HEK293 (cell line): ENCODE data around the gene MAP3K4.

Experiments
- CTCF ChIA-PET: fragments of 350-600 bp; formaldehyde crosslinking; extraction: SDS; loops from one replicate; lab custom pipeline; 2021; ENCODE audit warnings: antibody characterized with exemption; lab: Yijun Ruan, JAX
- POLR2A ChIA-PET: fragments of 300-600 bp; formaldehyde crosslinking; extraction: SDS; loops from one replicate; lab custom pipeline; 2020; ENCODE audit warnings: antibody characterized with exemption, inconsistent platforms; lab: Yijun Ruan, JAX
- H3K27ac ChIP-seq: fragments of 200-500 bp; sonication (Bioruptor generic); 2 replicates; pipeline ENCODE4 v1.5.1; 2014; ENCODE audit warnings: low read depth, low read length, control low read depth, inconsistent platforms; ENCODE audit errors: extremely low read depth
- H3K36me3 ChIP-seq, 2 experiments: fragments of 200-500 bp in 1 of 2; sonication (Bioruptor generic) in 1 of 2; 1 replicate in 1 of 2; 2 replicates in 1 of 2; pipeline ENCODE4 v1.5.1; 2014 to 2017; ENCODE audit warnings: inconsistent platforms in 2 of 2, low read length in 2 of 2; ENCODE audit not compliant: control insufficient read depth in 2 of 2, insufficient read depth in 1 of 2
- H3K4me1 ChIP-seq: fragments of 200-500 bp; sonication (Bioruptor generic); 2 replicates; pipeline ENCODE4 v1.5.1; 2014; ENCODE audit warnings: mild to moderate bottlenecking, low read length, inconsistent platforms; ENCODE audit not compliant: control insufficient read depth, insufficient read depth
- H3K4me3 ChIP-seq: 2 replicates; pipeline ENCODE4 v1.5.1; 2011; ENCODE audit warnings: low read depth, mild to moderate bottlenecking, control low read depth, low read length, moderate library complexity
- H3K9me3 ChIP-seq: fragments of 200-500 bp; sonication (Bioruptor generic); 2 replicates; pipeline ENCODE4 v1.5.1; 2014; ENCODE audit warnings: low read depth, low read length, inconsistent platforms; ENCODE audit not compliant: control insufficient read depth, insufficient read depth
- FEZF1 ChIP-seq: fragments of 450-650 bp; formaldehyde crosslinking; IDR thresholded peaks from 2 replicates; pipeline ENCODE4 v1.5.1; 2016; ENCODE audit warnings: missing biosample characterization, missing genetic modification characterization
- KLF7 ChIP-seq: fragments of 450-650 bp; formaldehyde crosslinking; IDR thresholded peaks from 2 replicates; pipeline ENCODE4 v1.5.1; 2016; ENCODE audit warnings: missing biosample characterization, missing genetic modification characterization, borderline replicate concordance
- PRDM1 ChIP-seq: fragments of 450-650 bp; formaldehyde crosslinking; IDR thresholded peaks from 2 replicates; pipeline ENCODE4; 2016; ENCODE audit warnings: missing biosample characterization, missing genetic modification characterization
- WT1 ChIP-seq: fragments of 450-650 bp; formaldehyde crosslinking; IDR thresholded peaks from 2 replicates; pipeline ENCODE4 v1.5.1; 2016; ENCODE audit warnings: missing biosample characterization, missing genetic modification characterization
- ZBTB1 ChIP-seq: fragments of 450-650 bp; formaldehyde crosslinking; IDR thresholded peaks from 2 replicates; pipeline ENCODE4 v1.5.1; 2016; ENCODE audit warnings: missing biosample characterization, missing genetic modification characterization
- ZBTB17 ChIP-seq: fragments of 450-650 bp; formaldehyde crosslinking; IDR thresholded peaks from 2 replicates; pipeline ENCODE4 v1.5.1; 2016; ENCODE audit warnings: missing biosample characterization, missing genetic modification characterization
- ZFP41 ChIP-seq: fragments of 450-650 bp; formaldehyde crosslinking; IDR thresholded peaks from 2 replicates; pipeline ENCODE4 v1.5.1; 2016; ENCODE audit warnings: missing biosample characterization, missing genetic modification characterization, borderline replicate concordance
- ZNF138 ChIP-seq: fragments of 450-650 bp; formaldehyde crosslinking; IDR thresholded peaks from 2 replicates; pipeline ENCODE4 v1.5.1; 2016; ENCODE audit warnings: missing biosample characterization, missing genetic modification characterization, borderline replicate concordance
- ZNF140 ChIP-seq: fragments of 450-650 bp; formaldehyde crosslinking; IDR thresholded peaks from 2 replicates; pipeline ENCODE4 v1.5.1; 2016; ENCODE audit warnings: missing biosample characterization, missing genetic modification characterization
- ZNF175 ChIP-seq: fragments of 450-650 bp; formaldehyde crosslinking; IDR thresholded peaks from 2 replicates; pipeline ENCODE4 v1.5.1; 2016; ENCODE audit warnings: missing biosample characterization, missing genetic modification characterization
- ZNF214 ChIP-seq: fragments of 450-650 bp; formaldehyde crosslinking; IDR thresholded peaks from 2 replicates; pipeline ENCODE4 v1.5.1; 2017; ENCODE audit warnings: missing biosample characterization, mild to moderate bottlenecking, missing genetic modification characterization, borderline replicate concordance
- ZNF221 ChIP-seq: fragments of 450-650 bp; formaldehyde crosslinking; IDR thresholded peaks from 2 replicates; pipeline ENCODE4 v1.5.1; 2017; ENCODE audit warnings: missing biosample characterization, missing genetic modification characterization, borderline replicate concordance
- ZNF670 ChIP-seq: fragments of 450-650 bp; formaldehyde crosslinking; IDR thresholded peaks from 2 replicates; pipeline ENCODE4 v1.5.1; 2016; ENCODE audit warnings: missing biosample characterization, missing genetic modification characterization, low read depth
- ZNF701 ChIP-seq: fragments of 450-650 bp; formaldehyde crosslinking; IDR thresholded peaks from 2 replicates; pipeline ENCODE4 v1.5.1; 2016; ENCODE audit warnings: missing biosample characterization, missing genetic modification characterization
- ZXDB ChIP-seq: fragments of 450-650 bp; formaldehyde crosslinking; IDR thresholded peaks from 2 replicates; pipeline ENCODE4 v1.5.1; 2016; ENCODE audit warnings: missing biosample characterization, missing genetic modification characterization
- TF ChIP-seq, protein P1 (sequence below): fragments of 450-650 bp; formaldehyde crosslinking; IDR thresholded peaks from 2 replicates; pipeline ENCODE4 v1.5.1; 2016; ENCODE audit warnings: missing biosample characterization, missing genetic modification characterization
- TF ChIP-seq, protein P2 (sequence below): fragments of 450-650 bp; formaldehyde crosslinking; conservative IDR thresholded peaks from 2 replicates; pipeline ENCODE4 v1.5.1; 2016; ENCODE audit warnings: low read depth, missing biosample characterization, missing genetic modification characterization
- TF ChIP-seq, protein P3 (sequence below): fragments of 450-650 bp; formaldehyde crosslinking; IDR thresholded peaks from 2 replicates; pipeline ENCODE4 v1.5.1; 2016; ENCODE audit warnings: missing biosample characterization, missing genetic modification characterization, low read depth
- TF ChIP-seq, protein P4 (sequence below): fragments of 450-650 bp; formaldehyde crosslinking; IDR thresholded peaks from 2 replicates; pipeline ENCODE4 v1.5.1; 2016; ENCODE audit warnings: missing biosample characterization, missing genetic modification characterization

MAP3K4 gene

DNA sequence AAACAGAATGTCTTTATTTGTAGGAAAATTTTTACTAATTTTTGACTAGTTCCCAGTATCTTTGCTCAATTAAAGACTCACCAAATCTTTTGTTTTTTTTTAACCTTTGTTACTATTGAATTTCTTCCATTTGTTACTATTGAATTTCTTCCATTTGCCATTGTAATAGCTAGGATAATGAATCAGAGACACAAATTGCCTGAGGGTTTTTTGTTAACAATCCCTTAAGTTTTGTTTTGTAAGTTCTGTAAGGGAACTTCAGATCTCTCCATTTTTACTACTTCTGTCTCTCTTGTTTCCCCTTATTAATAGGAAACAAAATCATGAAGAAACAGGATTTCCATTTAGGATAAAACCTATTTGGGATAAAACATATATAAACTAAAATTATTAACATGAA is 104.3 kb downstream of the MAP3K4 start (continued):
- TF ChIP-seq, protein P1, sequence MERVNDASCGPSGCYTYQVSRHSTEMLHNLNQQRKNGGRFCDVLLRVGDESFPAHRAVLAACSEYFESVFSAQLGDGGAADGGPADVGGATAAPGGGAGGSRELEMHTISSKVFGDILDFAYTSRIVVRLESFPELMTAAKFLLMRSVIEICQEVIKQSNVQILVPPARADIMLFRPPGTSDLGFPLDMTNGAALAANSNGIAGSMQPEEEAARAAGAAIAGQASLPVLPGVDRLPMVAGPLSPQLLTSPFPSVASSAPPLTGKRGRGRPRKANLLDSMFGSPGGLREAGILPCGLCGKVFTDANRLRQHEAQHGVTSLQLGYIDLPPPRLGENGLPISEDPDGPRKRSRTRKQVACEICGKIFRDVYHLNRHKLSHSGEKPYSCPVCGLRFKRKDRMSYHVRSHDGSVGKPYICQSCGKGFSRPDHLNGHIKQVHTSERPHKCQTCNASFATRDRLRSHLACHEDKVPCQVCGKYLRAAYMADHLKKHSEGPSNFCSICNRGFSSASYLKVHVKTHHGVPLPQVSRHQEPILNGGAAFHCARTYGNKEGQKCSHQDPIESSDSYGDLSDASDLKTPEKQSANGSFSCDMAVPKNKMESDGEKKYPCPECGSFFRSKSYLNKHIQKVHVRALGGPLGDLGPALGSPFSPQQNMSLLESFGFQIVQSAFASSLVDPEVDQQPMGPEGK = no peak
- TF ChIP-seq ZBTB17 (tag by site-specific recombination) (no peak), ZNF138 (tag by site-specific recombination) (no peak), ZNF221 (no peak), FEZF1 (tag by site-specific recombination) (no peak)

DNA sequence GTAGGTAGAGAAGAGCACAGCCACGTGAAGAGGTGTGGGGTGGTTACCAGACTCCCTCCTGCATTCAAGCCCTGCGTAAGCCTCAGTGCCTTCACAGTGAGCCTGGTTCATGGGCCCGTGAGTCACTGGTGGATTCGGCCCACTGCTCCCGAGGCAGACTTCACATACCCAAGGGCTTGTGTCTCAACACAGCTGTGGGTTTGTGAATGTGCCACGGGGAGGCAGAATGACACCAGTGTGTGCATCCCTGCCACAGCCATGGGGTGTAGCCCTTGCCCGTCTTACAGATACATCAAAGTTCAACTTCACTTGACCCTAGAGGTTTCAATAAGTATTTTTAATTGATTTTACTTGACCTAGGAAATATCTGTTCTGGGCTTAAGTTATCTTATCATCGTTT is 108.5 kb downstream of the MAP3K4 start:
- POLR2A ChIA-PET = no interaction called here
- TF ChIP-seq, protein P2, sequence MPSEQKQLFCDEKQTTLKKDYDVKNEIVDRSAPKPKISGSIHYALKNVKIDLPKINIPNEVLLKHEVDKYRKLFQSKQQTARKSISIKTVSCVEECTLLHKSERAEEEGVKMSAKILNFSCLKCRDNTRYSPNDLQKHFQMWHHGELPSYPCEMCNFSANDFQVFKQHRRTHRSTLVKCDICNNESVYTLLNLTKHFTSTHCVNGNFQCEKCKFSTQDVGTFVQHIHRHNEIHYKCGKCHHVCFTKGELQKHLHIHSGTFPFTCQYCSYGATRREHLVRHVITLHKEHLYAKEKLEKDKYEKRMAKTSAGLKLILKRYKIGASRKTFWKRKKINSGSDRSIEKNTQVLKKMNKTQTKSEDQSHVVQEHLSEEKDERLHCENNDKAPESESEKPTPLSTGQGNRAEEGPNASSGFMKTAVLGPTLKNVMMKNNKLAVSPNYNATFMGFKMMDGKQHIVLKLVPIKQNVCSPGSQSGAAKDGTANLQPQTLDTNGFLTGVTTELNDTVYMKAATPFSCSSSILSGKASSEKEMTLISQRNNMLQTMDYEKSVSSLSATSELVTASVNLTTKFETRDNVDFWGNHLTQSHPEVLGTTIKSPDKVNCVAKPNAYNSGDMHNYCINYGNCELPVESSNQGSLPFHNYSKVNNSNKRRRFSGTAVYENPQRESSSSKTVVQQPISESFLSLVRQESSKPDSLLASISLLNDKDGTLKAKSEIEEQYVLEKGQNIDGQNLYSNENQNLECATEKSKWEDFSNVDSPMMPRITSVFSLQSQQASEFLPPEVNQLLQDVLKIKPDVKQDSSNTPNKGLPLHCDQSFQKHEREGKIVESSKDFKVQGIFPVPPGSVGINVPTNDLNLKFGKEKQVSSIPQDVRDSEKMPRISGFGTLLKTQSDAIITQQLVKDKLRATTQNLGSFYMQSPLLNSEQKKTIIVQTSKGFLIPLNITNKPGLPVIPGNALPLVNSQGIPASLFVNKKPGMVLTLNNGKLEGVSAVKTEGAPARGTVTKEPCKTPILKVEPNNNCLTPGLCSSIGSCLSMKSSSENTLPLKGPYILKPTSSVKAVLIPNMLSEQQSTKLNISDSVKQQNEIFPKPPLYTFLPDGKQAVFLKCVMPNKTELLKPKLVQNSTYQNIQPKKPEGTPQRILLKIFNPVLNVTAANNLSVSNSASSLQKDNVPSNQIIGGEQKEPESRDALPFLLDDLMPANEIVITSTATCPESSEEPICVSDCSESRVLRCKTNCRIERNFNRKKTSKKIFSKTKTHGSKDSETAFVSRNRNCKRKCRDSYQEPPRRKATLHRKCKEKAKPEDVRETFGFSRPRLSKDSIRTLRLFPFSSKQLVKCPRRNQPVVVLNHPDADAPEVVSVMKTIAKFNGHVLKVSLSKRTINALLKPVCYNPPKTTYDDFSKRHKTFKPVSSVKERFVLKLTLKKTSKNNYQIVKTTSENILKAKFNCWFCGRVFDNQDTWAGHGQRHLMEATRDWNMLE = no peak
- TF ChIP-seq ZNF214 (tag by site-specific recombination) (no peak), ZFP41 (tag by site-specific recombination) (no peak), FEZF1 (tag by site-specific recombination) (no peak), ZNF175 (no peak), WT1 (no peak), ZNF140 (no peak), ZXDB (no peak), ZNF701 (tag by site-specific recombination) (no peak), PRDM1 (tag by site-specific recombination) (no peak)
- TF ChIP-seq, protein P3, sequence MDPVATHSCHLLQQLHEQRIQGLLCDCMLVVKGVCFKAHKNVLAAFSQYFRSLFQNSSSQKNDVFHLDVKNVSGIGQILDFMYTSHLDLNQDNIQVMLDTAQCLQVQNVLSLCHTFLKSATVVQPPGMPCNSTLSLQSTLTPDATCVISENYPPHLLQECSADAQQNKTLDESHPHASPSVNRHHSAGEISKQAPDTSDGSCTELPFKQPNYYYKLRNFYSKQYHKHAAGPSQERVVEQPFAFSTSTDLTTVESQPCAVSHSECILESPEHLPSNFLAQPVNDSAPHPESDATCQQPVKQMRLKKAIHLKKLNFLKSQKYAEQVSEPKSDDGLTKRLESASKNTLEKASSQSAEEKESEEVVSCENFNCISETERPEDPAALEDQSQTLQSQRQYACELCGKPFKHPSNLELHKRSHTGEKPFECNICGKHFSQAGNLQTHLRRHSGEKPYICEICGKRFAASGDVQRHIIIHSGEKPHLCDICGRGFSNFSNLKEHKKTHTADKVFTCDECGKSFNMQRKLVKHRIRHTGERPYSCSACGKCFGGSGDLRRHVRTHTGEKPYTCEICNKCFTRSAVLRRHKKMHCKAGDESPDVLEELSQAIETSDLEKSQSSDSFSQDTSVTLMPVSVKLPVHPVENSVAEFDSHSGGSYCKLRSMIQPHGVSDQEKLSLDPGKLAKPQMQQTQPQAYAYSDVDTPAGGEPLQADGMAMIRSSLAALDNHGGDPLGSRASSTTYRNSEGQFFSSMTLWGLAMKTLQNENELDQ (tag by site-specific recombination) = no peak
- TF ChIP-seq, all 188 proteins: peak for 0
- peaks cover 18 to 61% of the 10 kb centered on the region in 2 experiments for H3K36me3 ChIP-seq
- H3K4me1 ChIP-seq = no peaks in the 10 kb centered on the region
- H3K9me3 ChIP-seq = no peaks in the 10 kb centered on the region
- no peak overlapping the region for H3K4me3 ChIP-seq
- H3K27ac ChIP-seq = no peak overlapping the region
- CTCF ChIA-PET = interaction anchor here (0.8 to 3.7 kb wide), 4 partner anchors 170 to 274 kb away, joined by 3 to 31 read pairs (median 18); no protein-coding TSS in a partner anchor

DNA sequence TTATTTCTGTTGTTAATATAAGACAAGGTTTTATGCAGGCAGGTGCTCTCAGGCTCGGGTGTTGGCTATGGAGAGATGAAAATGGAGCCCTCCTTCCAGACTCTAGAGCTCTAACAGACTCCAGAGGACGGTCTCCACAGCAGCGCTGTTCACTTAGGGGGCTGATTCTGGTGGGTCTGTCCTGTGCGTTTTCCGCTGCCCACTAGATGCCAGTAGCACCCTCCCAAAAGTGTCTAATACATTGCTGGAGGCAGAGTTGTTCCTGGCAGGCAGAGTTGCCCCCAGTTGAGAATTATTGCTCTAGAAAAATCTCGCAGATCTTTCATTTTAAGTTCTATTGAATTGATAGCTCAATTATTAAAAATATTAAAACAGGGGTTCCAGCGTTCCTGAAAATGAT is 109.9 kb downstream of the MAP3K4 start:
- TF ChIP-seq, protein P4, sequence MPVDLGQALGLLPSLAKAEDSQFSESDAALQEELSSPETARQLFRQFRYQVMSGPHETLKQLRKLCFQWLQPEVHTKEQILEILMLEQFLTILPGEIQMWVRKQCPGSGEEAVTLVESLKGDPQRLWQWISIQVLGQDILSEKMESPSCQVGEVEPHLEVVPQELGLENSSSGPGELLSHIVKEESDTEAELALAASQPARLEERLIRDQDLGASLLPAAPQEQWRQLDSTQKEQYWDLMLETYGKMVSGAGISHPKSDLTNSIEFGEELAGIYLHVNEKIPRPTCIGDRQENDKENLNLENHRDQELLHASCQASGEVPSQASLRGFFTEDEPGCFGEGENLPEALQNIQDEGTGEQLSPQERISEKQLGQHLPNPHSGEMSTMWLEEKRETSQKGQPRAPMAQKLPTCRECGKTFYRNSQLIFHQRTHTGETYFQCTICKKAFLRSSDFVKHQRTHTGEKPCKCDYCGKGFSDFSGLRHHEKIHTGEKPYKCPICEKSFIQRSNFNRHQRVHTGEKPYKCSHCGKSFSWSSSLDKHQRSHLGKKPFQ = no peak
- no peak for TF ChIP-seq ZNF670 (tag by site-specific recombination)
- TF ChIP-seq KLF7 (tag by site-specific recombination) = no peak
- no peak for TF ChIP-seq ZBTB1 (tag by site-specific recombination)
- POLR2A ChIA-PET = no interaction called here
- CTCF ChIA-PET = interaction anchor here (0.6 to 3.7 kb wide), 9 partner anchors 10 to 345 kb away, joined by 3 to 31 read pairs (median 4); no protein-coding TSS in a partner anchor

More for the DNA sequence above, 109.9 kb downstream of the MAP3K4 start:
- Histone ChIP-seq H3K27ac (no peak overlapping the region), H3K4me3 (no peak overlapping the region), H3K9me3 (no peaks in the 10 kb centered on the region), H3K4me1 (no peaks in the 10 kb centered on the region), H3K36me3 (peaks cover 18 to 67% of the 10 kb centered on the region in 2 experiments)
